ENCODE measurements around the gene ELMO1. TPM values are rescaled to one million over a fixed set of nuclear protein-coding genes. Genes with fewer than 3 reads are reported as not detected.

ELMO1 gene
- total and polyA plus RNA-seq, 2 experiments from 2014 or later, result 9.6 to 10.8 TPM

DNA sequence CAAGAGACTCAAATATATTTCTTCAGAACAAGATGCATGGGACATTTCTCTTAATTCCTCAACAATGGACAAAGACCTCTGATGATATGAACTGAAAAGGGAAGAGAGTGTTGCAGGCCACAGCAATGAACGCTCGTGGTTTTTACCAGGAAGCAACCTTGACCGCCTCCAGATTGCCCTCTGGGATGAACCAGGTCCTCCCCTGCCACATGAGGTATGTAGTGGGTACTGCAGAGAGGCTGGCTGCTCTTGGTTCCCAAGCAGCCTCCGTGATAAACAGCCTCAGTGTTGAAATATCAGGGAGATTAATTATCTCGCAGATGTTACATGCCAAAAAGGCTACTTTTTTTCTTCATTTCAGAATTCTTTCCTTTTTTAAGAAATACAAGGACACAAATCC, 338.8 kb downstream of the ELMO1 start:
- H3K9me3 ChIP-seq (ENCODE audit: low read depth), result no peaks in the 10 kb centered on the region
- H3K4me1 ChIP-seq (ENCODE audit: low read depth), result no peaks in the 10 kb centered on the region
- no peak overlapping the region for H3K27ac ChIP-seq
- no peak overlapping the region for H3K4me3 ChIP-seq
- no peaks in the 10 kb centered on the region for H3K36me3 ChIP-seq
- H3K27me3 ChIP-seq, result no peaks in the 10 kb centered on the region
- DNase-seq (ENCODE audit: low read depth in 1 of 2, low spot score in 1 of 2), result peak; percentile 28 to 35
- TF ChIP-seq, protein P1, sequence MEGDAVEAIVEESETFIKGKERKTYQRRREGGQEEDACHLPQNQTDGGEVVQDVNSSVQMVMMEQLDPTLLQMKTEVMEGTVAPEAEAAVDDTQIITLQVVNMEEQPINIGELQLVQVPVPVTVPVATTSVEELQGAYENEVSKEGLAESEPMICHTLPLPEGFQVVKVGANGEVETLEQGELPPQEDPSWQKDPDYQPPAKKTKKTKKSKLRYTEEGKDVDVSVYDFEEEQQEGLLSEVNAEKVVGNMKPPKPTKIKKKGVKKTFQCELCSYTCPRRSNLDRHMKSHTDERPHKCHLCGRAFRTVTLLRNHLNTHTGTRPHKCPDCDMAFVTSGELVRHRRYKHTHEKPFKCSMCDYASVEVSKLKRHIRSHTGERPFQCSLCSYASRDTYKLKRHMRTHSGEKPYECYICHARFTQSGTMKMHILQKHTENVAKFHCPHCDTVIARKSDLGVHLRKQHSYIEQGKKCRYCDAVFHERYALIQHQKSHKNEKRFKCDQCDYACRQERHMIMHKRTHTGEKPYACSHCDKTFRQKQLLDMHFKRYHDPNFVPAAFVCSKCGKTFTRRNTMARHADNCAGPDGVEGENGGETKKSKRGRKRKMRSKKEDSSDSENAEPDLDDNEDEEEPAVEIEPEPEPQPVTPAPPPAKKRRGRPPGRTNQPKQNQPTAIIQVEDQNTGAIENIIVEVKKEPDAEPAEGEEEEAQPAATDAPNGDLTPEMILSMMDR (IDR thresholded peaks at IDR 0.05; ENCODE audit: low read depth, low read length), result no peak

DNA sequence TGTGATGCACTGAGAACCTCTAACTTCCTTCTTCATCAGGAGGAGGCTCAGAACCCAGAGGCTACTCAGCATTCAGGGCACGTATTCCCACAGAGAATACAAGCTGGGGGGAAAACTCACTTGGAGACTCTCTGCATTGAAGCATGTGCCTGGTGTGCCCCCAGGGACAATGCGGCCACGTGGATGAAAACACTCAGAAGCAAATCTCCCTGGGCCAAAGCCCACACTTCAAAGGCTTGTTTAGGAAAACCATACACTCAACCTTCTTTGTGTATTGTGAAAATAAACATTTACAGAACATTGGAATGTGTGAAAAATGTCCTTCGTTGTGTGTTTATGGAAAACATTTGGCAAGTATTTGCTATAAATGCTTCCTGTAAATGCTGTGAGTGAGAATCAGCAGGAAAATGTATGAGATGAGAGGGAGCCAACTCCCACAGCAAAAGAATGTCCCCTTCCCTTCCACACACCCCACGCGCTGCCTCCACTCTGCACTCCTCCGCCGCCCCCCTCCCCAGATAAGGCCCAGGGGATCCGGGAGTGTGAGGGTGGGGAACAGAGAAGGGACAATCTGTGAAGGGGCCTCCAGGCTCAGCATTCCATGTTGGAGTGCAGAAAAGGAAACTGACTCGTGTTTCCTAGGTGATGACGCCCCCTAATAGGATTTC, 339.5 kb downstream of the ELMO1 start:
- H3K36me3 ChIP-seq, result no peaks in the 10 kb centered on the region
- H3K9me3 ChIP-seq (ENCODE audit: low read depth), result no peaks in the 10 kb centered on the region
- TF ChIP-seq, protein P1 (IDR thresholded peaks at IDR 0.05; ENCODE audit: low read depth, low read length), result no peak
- DNase-seq (ENCODE audit: low read depth in 1 of 2, low spot score in 1 of 2), result no peak
- H3K4me3 ChIP-seq, result no peak overlapping the region
- H3K4me1 ChIP-seq (ENCODE audit: low read depth), result no peaks in the 10 kb centered on the region
- H3K27me3 ChIP-seq, result no peaks in the 10 kb centered on the region
- no peak overlapping the region for H3K27ac ChIP-seq

DNA sequence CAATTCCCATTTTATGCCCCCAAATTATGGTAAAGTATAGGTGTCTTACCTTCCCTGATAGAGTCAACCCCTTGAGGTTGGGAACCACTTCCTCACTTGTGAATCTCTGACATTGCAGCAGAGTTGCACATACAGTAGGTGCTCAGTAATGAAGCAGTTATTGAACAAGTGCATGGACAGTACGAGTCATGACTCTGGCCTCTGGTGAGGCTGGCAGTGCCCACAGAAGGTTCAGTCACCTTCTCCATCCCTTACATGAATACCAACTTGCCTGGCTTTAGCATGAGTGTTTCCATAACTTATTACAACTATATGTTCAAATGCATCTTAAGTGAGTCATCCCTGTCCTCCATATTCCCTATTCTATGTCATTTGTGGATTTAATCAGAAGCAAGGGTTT, 340.0 kb downstream of the ELMO1 start:
- Histone ChIP-seq H3K27ac (no peak overlapping the region), H3K4me1 (ENCODE audit: low read depth) (no peaks in the 10 kb centered on the region), H3K27me3 (no peaks in the 10 kb centered on the region), H3K4me3 (no peak overlapping the region), H3K9me3 (ENCODE audit: low read depth) (no peaks in the 10 kb centered on the region), H3K36me3 (no peaks in the 10 kb centered on the region)
- TF ChIP-seq, protein P1 (IDR thresholded peaks at IDR 0.05; ENCODE audit: low read depth, low read length), result no peak
- DNase-seq (ENCODE audit: low read depth in 1 of 2, low spot score in 1 of 2), result no peak

DNA sequence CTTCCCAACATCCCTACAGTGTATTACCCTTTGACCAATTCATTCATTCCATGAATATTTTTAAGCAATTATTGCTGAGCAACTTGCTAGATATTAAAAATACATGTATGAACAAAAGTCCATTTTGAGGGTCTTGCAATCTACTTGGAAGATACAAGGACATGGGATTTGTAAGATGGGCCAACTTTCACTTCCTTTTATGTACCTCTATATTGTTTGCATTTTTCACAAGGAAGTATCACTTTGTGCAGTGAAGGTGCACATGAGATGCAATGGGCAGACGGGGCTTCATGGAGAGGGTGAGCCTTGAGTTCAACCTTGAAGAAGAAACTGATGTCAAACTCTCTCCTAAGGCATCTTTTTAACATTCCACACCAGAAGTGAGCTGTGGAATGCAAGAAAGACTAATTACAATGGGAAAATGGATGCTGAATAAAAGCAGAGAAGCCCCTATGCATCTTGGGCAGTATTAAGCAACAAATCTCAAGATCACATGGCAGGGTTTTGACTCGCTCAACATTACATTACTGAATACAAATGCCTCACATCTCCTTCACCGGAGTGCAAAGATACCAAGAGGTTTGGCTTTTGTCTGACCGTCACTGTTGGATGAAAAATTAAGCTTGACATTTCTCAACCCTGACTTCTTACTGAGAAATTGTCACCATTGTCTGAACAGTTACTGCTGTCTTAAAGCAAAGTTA, 341.5 kb downstream of the ELMO1 start:
- no peak for DNase-seq (ENCODE audit: low read depth in 1 of 2, low spot score in 1 of 2)
- Histone ChIP-seq H3K4me3 (no peak overlapping the region), H3K36me3 (no peaks in the 10 kb centered on the region), H3K27me3 (no peaks in the 10 kb centered on the region), H3K4me1 (ENCODE audit: low read depth) (no peaks in the 10 kb centered on the region), H3K9me3 (ENCODE audit: low read depth) (no peaks in the 10 kb centered on the region), H3K27ac (no peak overlapping the region)
- TF ChIP-seq, protein P1 (IDR thresholded peaks at IDR 0.05; ENCODE audit: low read depth, low read length), result no peak

DNA sequence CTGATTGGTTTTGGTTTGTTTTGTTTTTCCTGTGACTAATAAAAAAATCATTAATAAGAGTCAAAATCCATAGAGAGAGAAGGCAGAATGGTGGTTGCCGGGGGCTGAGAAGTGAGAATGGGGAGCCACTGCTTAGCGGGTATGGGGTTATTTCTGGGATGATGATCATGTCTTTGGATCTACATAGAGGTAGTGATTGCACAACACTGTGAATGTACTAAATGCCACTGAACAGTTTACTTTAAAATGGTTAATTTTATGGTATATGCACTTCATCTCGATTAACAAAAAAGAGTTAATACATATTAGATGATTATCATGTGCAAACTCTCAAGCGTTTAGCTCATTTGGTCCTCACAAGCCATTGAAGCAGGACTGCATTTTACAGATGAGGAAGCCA, 342.9 kb downstream of the ELMO1 start:
- no peak overlapping the region for H3K27ac ChIP-seq
- no peak overlapping the region for H3K4me3 ChIP-seq
- no peak for DNase-seq (ENCODE audit: low read depth in 1 of 2, low spot score in 1 of 2)
- TF ChIP-seq, protein P1 (IDR thresholded peaks at IDR 0.05; ENCODE audit: low read depth, low read length), result no peak
- H3K27me3 ChIP-seq, result no peaks in the 10 kb centered on the region
- H3K4me1 ChIP-seq (ENCODE audit: low read depth), result peaks cover 11% of the 10 kb centered on the region
- H3K36me3 ChIP-seq, result no peaks in the 10 kb centered on the region
- no peaks in the 10 kb centered on the region for H3K9me3 ChIP-seq (ENCODE audit: low read depth)
